ENCODE data around the gene DLGAP4.

DNA sequence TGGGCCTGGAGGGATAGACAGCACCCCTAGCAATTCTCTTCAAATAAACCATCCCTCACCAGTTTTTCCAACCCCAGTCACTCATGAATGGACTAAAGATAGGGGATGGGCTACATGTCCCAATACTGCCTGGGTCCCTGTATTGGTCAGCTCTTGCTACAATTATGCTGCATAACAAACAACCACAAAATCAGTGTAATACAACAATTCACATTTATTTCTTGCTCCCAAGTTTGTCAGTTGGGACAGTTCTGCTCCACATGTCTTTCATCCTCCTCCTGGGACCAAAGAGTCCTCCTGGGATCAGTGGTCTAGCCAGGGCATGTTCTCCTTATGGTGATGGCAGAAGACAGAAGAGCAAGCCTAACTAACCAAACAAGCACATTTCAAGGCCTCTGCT is 143.5 kb downstream of the DLGAP4 start:
- TF ChIP-seq JUND (IDR thresholded peaks at IDR 0.05) = no peak
- no peak for TF ChIP-seq EZH2phosphoT487 (IDR thresholded peaks at IDR 0.05; ENCODE audit: borderline replicate concordance)
- TF ChIP-seq, protein P1, sequence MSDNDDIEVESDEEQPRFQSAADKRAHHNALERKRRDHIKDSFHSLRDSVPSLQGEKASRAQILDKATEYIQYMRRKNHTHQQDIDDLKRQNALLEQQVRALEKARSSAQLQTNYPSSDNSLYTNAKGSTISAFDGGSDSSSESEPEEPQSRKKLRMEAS (IDR thresholded peaks at IDR 0.05) = no peak
- TF ChIP-seq, protein P2, sequence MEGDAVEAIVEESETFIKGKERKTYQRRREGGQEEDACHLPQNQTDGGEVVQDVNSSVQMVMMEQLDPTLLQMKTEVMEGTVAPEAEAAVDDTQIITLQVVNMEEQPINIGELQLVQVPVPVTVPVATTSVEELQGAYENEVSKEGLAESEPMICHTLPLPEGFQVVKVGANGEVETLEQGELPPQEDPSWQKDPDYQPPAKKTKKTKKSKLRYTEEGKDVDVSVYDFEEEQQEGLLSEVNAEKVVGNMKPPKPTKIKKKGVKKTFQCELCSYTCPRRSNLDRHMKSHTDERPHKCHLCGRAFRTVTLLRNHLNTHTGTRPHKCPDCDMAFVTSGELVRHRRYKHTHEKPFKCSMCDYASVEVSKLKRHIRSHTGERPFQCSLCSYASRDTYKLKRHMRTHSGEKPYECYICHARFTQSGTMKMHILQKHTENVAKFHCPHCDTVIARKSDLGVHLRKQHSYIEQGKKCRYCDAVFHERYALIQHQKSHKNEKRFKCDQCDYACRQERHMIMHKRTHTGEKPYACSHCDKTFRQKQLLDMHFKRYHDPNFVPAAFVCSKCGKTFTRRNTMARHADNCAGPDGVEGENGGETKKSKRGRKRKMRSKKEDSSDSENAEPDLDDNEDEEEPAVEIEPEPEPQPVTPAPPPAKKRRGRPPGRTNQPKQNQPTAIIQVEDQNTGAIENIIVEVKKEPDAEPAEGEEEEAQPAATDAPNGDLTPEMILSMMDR (IDR thresholded peaks at IDR 0.05 in 2 of 3, conservative IDR thresholded peaks at IDR 0.05 in 1 of 3; ENCODE audit: borderline replicate concordance in 1 of 3, insufficient read depth in 1 of 3, low read depth in 2 of 3, low read length in 2 of 3) = no peak
- TF ChIP-seq POLR2AphosphoS5 (IDR thresholded peaks at IDR 0.05; ENCODE audit: low read depth, low read length) = no peak
- TF ChIP-seq POLR2A (IDR thresholded peaks at IDR 0.05; ENCODE audit: borderline replicate concordance, extremely low read depth, insufficient read depth, insufficient read length) = no peak
- TF ChIP-seq SRF (IDR thresholded peaks at IDR 0.05; ENCODE audit: low read depth) = no peak
